Ovary (tissue), 3 donors: Measurements from ENCODE around the gene GULP1.

ENCODE experiments used
- EP300 ChIP-seq: sonication (generic); formaldehyde crosslinking; IDR thresholded peaks from one replicate; pipeline ENCODE4 v1.6.1; 2017; ENCODE audit warnings: antibody characterized with exemption
- POLR2A ChIP-seq: fragments of 450-650 bp; IDR thresholded peaks from one replicate; pipeline ENCODE4 v1.6.1; 2017; ENCODE audit warnings: antibody characterized with exemption, mild to moderate bottlenecking, moderate library complexity
- TF ChIP-seq, protein P1 (sequence below), 3 donors: fragments of 450-650 bp in 2 of 3; fragments of 200-600 bp in 1 of 3; IDR thresholded peaks; one replicate each; pipeline versions ENCODE4 v1.5.1 to v1.8.0; 2016 to 2022; ENCODE audit warnings: antibody characterized with exemption in 3 of 3, mild to moderate bottlenecking in 1 of 3
- donor health status: DM: no; HTN: no; CAD: no.

DNA sequence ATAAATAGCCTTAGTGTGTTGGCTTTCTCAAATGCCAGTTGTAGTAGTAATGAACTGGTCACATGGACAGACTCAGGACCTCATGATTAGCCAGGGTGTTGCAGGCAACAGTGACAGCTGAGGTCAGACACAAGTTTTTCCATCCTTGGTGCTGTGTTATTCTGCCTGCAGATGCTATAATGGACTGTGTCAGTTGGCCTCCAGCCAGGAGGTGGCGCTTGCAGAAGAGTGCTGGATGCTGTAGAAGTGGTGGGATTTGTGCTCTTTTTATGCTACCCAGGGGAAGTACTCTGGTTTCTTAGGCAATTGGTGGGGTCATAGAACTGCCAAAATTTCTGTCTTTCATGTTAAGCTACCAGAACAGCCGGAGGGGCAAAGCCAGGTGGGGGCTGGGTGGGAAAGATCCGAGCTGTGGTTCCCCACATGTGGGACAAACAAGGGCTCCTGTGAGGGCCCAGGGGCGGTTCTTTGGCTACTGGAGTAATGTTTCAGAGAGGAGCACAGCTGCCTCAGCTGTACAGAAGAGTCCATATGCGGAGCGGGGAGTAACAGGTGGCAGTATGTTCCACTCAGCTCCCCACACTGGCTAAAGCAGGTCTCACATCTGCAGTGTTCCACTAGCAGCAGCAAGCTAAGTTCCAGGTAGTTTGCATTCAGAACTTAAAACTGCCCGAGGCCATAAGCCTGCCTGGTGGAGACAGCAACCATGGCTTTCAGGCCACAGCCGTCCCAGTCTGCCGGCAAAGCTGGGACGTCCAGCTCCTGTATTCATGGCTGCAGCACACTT, 104.4 kb downstream of the GULP1 start:
- TF ChIP-seq, protein P1, sequence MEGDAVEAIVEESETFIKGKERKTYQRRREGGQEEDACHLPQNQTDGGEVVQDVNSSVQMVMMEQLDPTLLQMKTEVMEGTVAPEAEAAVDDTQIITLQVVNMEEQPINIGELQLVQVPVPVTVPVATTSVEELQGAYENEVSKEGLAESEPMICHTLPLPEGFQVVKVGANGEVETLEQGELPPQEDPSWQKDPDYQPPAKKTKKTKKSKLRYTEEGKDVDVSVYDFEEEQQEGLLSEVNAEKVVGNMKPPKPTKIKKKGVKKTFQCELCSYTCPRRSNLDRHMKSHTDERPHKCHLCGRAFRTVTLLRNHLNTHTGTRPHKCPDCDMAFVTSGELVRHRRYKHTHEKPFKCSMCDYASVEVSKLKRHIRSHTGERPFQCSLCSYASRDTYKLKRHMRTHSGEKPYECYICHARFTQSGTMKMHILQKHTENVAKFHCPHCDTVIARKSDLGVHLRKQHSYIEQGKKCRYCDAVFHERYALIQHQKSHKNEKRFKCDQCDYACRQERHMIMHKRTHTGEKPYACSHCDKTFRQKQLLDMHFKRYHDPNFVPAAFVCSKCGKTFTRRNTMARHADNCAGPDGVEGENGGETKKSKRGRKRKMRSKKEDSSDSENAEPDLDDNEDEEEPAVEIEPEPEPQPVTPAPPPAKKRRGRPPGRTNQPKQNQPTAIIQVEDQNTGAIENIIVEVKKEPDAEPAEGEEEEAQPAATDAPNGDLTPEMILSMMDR (IDR thresholded peaks at IDR 0.05): no peak
- no peak for TF ChIP-seq POLR2A
- no peak for TF ChIP-seq EP300
